GM21825 (cell line): ENCODE data around the gene IL18R1.

Experiments
- ATAC-seq: cut with Tn5 transposase; IDR thresholded peaks from one replicate; pipeline ENCODE4 v1.9.1; 2021; ENCODE audit warnings: mild to moderate bottlenecking, moderate library complexity; ENCODE audit not compliant: unreplicated experiment

The IL18R1 gene

GRCh38 chr2:102427249-102427648 is 71.7 kb downstream of the IL18R1 start:
- ATAC-seq, result no peak

- no peak for ATAC-seq
Measured at GRCh38 chr2:102428573-102428972, 73.0 kb downstream of the IL18R1 start.

DNA sequence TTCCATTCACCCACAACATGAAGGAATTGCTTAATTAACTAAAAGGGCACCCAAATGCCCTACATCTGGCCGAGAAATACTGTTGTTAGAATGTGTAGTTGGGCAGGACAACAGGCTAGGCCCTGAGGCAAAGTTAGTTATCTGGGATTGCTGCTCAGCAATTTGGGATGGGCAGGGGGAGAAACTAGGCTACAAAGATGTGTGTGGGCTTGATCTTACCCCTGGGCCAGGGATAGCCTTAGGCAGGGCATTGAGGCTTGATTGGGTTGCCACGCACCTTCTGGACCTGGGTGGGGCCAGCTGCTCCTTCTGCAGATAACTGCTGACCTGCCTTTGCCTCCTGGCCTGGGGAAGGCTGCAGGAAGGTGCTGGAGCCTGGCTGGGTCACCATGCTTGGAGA is 76.8 kb downstream of the IL18R1 start:
- ATAC-seq, result no peak

DNA sequence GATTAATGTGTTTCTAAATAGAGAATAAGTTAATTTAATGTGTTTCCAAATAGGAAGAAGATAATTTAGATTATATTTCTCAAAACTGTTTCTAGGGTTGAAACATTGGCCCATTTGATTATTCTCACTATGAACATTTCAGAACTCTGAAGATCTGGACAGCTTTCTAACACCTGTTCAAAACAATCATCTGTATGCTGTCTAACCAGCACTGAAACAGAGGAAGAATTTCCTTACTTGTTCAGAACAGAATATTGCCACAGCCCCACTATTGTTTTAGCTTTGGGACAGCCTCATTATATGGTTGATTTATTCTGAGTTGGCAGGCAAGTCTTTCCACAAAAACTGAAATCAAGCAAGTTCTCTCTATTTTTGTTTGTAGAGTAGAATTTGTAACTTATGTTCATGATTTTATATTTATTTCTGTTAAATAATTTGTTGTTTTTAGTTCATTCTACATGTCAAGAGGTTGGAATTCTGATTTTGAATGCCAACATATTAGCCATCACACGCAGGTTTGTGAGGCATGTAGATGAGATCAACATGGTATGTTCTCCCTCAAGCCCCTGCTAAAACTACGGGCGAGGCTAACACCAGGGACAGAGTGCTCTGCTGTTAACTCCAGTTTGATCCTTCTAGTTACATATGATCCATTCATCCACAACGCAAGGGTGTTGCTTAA is 78.5 kb downstream of the IL18R1 start:
- no peak for ATAC-seq

GRCh38 chr2:102434655-102435381 is 79.2 kb downstream of the IL18R1 start:
- ATAC-seq, result peak; percentile 52

DNA sequence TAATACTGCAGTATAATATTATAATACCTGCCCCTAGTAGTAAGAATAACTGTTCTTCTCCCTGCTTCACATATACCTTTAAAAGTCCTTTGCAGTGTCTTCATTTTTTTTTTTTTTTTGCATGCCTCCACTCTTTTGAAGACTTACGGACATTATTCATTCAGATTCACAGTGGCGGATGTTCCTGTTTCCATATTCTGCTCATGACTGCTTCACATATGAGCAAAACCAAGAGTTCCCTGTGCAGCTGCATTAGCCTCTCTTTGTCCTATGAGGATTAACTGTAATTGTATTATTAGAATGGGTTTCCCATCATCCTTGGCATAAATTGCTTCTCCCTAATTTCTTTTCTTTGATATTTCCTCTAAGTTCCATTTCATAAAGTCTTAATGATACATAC is 80.1 kb downstream of the IL18R1 start:
- no peak for ATAC-seq

- ATAC-seq, result no peak
Measured at GRCh38 chr2:102436323-102436722, 80.7 kb downstream of the IL18R1 start.

DNA sequence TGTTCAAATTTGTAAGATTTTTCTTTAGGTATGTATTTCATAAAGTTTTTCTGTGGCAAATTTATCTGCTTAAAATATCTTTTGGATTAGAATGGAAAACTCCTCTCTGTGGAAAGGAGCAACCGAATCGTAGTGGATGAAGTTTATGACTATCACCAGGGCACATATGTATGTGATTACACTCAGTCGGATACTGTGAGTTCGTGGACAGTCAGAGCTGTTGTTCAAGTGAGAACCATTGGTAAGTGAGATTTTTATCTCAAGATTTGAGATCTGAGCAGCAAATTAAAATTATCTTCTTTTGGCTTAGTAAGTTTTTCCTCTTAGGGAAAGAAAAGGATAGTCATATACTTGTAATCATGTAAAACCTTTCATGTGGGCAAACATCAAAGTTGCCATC is 81.5 kb downstream of the IL18R1 start:
- ATAC-seq, result no peak

- ATAC-seq, result no peak
Measured at GRCh38 chr2:102438111-102438510, 82.5 kb downstream of the IL18R1 start.

- no peak for ATAC-seq
Measured at GRCh38 chr2:102438578-102438977, 83.0 kb downstream of the IL18R1 start.

- ATAC-seq, result no peak
Measured at GRCh38 chr2:102439065-102439695, 83.6 kb downstream of the IL18R1 start.

- ATAC-seq, result no peak
Measured at GRCh38 chr2:102442967-102443828, 87.6 kb downstream of the IL18R1 start.

DNA sequence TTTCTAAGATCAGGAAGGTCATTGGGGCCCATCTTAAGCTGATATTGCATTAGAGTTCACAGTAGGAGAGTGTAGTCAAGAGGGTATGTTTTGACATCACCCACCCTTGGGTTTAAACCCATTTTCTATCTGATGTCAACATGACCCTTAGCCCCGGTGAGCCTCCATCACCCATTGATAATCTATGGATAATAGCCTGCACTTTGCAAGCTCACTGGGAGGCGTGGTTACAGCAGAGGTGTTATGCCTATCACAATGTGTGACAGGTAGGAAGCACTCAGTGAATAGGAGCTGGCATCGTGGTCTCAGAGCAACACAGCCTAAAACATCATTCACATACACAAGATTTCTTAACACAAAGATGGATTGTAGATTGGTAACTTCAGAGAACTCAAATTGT is 88.6 kb downstream of the IL18R1 start:
- ATAC-seq, result no peak

DNA sequence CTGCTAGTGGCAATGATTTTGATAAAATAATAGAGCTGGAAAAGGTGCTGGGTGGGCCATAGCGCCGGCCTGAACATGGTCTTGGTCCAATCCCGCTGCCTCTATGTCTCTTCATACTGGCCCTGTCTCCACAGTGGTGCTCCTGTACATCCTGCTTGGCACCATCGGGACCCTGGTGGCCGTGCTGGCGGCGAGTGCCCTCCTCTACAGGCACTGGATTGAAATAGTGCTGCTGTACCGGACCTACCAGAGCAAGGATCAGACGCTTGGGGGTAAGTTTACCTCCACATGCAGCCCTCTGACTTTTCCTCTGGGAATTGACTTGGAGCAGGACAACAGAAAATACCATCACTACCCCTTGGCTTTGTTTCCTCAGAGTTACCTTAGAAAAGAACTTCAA is 91.3 kb downstream of the IL18R1 start:
- no peak for ATAC-seq
